Fibroblast of skin of right biceps (primary cell): Measurements from ENCODE around the gene C13orf46.
"Not testable (repeated sequence)": the region's sequence is repeated elsewhere in the genome, so short reads cannot be mapped to it uniquely, and the experiment has no call there.

Source experiments
- DNase-seq: peaks from one replicate; pipeline ENCODE4 v3.0.0-alpha.2; 2013

The C13orf46 gene

GRCh38 chr13:113991676-113992179, 17.9 kb upstream of the C13orf46 start:
- DNase-seq, result no peak

- no peak for DNase-seq
Observed at GRCh38 chr13:113991191-113991669, 17.4 kb upstream of the C13orf46 start.

DNA sequence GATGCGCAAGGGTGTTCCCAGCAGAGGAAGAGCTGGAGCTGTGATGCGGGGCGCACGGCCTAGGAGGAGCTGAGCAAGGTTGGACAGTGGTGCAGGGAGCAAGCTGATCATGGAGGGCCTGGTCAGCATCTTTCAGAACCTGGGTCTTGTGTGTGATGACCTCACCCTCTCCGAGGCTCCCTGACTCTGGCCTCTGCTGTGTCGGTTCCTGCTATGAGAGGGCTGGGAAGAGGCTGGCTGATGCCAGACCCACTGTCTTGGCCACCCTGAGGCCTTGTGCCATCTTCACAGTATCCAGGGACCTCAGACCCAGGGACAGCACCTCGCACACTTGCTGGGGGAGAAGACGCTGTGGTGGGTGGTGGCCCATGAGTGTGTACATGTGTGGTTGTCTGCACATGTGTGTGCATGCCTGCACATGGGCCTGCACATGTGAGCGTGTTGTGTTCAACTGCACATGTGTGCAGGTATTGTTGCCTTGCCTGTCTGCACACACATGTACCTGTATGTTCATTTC, 16.5 kb upstream of the C13orf46 start:
- no peak for DNase-seq

DNA sequence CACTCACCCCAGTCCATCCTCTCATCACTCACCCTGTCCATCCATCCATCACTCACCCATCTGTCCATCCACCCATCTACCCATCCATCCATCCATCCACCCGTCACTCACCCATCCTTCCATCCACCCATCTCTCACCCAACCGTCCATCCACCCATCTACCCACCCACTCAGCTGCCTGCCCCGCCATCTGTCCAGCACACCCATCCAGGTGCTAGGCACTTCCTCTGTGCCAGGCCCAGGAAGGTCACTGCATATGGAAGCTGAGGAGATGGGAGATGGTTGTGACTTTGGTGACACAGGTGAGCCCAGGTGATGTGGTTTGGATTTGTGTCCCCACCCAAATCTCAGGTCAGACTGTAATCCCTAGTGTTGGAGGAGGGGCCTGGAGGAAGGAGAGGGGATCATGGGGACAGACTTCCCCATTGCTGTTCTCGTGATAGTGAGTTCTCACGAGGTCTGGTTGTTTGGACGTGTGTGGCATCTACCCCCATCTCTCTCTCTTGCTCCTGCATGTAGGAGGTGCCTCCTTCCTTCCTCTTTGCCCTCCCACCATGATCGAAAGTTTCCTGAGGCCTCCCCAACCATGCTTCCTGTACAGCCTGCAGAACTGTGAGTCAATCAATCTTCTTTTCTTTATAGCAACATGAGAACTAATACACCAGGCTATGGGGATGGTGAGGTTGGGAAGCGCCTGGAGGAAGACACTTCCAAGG, 15.9 kb upstream of the C13orf46 start:
- DNase-seq, result no peak

DNA sequence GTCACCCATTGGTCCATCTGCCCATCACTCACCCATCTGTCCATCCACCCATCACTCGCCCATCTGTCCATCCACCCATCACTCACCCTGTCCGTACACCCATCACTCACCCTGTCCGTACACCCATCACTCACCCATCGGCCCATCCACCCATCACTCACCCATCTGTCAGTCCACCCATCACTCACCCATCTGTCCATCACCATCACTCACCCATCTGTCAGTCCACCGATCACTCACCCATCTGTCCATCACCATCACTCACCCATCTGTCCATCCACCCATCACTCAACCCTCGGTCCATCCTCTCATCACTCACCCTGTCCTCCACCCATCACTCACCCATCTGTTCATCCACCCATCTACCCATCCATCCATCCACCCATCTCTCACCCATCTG, 15.0 kb upstream of the C13orf46 start:
- not testable (repeated sequence) for DNase-seq

DNA sequence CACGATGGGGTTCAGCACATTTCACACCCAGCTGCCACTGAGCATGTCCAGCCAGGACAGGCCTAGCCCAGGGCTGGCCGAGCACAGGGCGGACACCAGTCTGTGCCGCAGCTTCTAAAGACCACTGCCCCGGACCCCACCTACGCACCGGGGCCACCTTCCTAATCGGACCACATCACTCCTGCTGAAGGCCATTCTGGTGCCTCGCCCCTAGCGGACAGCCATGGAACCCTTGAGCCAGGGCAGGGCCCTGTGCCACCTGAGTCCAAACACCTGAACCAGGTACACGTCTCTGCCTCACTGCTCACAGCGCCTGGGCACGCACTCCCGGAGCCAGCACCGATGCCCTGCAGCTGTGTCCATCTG, 8.4 kb upstream of the C13orf46 start:
- DNase-seq, result no peak

- DNase-seq, result no peak
Observed at GRCh38 chr13:113981611-113982295, 7.9 kb upstream of the C13orf46 start.

DNA sequence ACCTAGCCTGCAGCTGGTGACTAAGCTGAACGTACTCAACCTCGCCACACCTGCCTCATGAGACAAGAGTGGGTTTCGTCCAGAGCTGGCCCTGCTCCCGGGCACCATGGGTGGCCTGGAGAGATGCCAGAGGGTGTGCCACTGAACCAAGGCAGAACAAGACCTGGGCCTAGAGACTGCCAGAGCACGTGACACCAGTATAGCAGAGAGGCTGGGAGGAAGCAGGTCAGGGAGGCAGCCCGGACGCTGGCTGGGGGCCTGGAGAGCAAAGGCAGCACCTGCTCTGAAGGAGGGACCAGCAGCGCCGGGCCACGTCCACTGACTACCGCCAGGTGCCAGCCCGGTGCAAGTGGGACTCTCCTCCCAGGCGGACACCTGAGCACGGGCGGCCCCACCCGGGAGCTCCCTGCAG, 7.3 kb upstream of the C13orf46 start:
- DNase-seq, result no peak

- DNase-seq, result no peak
Observed at GRCh38 chr13:113980489-113981064, 6.7 kb upstream of the C13orf46 start.

GRCh38 chr13:113979791-113980471, 6.1 kb upstream of the C13orf46 start:
- no peak for DNase-seq

DNA sequence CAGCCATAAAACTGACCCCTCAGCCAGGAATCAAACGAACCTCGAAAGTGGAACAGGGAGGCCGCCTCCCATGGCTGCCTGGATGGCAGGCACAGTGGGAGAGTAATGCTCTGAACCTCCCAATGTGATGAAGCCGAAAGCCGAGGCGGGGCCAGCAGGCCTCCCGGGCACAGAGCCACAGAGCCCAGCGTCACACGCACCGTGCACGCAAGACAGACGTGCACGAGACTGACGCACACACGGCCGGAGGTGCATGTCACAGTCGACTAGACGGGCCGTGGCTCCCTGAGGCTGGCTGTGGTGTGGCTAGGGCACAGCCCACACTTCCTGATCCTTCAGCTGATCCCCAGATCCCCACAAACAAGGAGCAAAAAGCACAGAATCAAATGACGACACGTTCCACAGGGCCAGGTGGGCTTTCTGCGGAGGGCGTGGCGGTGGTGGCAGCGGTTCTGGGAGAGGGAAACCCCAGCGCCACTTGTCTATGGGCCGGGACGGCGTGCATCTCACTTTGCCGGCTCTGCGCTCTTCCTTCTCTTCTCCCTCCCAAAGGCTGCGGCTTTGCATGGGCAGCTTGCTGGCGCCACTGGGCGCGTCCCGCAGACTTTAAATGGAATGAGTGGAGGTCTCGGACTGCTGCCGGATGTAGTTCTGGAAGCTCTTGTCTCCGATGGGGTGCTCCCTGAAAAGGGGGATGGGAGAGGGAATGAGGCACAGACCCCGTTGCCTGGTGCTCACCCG, 5.0 kb upstream of the C13orf46 start:
- no peak for DNase-seq

- no peak for DNase-seq
Observed at GRCh38 chr13:113977976-113978375, 4.1 kb upstream of the C13orf46 start.

GRCh38 chr13:113976711-113977684, 3.1 kb upstream of the C13orf46 start:
- DNase-seq, result peak; percentile 84

GRCh38 chr13:113975416-113975815, 1.5 kb upstream of the C13orf46 start:
- DNase-seq, result no peak

- no peak for DNase-seq
Observed at GRCh38 chr13:113974304-113975281, 717 bp upstream of the C13orf46 start.

- DNase-seq, result no peak
Observed at GRCh38 chr13:113972451-113973217, 1.2 kb downstream of the C13orf46 start.

GRCh38 chr13:113971471-113972231, 2.2 kb downstream of the C13orf46 start:
- DNase-seq, result no peak

- peak; percentile 41 for DNase-seq
Observed at GRCh38 chr13:113970810-113971470, 2.9 kb downstream of the C13orf46 start.
